Stimulated activated CD8-positive, alpha-beta memory T cell treated with anti-CD3 and anti-CD28 coated beads, Interleukin-15, amount 100 ng/mL, for 1 hour (primary cell): ENCODE measurements around the gene DLK1.

Experiments used
- DNase-seq: peaks from one replicate; pipeline ENCODE4 v3.0.0-alpha.2; 2020; ENCODE audit warnings: low read depth

DLK1 gene

DNA sequence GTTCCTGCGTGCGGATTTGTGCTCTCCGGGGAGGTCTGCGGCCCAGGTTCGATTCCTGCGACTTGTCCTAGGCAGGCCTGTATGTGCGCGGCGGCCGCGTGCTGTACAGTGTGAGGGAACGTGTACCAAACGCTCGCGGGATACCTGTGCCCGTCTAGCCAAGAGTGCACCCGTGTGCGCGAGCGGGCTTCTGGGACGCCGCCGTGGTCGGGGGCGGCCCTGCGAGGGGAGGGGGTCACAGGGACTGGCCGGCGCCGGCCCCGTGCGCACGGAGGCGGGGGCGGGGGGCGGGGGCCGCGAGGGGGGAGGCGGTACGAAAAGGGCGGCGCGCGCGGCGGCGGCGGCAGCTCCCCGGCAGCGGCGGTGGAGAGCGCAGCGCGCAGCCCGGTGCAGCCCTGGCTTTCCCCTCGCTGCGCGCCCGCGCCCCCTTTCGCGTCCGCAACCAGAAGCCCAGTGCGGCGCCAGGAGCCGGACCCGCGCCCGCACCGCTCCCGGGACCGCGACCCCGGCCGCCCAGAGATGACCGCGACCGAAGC lies at the start of gene DLK1:
Gene DLK1, plus strand, starts transcription at position 343 of the 536 bp plus-strand sequence. Its CDS starts 177 bp downstream, at position 520.
- DNase-seq, result no peak

DNA sequence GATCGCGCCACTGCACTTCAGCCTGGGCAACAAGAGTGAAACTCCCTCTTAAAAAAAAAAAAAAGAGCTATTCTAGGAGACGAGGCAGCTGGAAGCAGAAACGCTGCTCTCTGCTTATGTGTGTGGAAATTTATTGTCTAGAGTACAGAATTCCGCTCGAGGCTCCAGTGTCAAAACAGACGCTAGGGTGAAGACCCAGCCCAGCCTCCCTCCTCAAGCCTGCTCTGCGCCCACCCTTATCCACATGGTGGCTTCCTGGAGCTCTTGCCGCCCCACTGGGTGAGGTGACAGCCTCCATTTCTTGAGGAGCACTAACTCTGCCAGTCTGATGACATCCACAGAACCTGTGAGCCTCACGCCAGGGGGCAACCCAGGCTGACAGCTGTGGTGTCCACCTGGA lies 49.5 kb upstream of the DLK1 start:
- no peak for DNase-seq

DNA sequence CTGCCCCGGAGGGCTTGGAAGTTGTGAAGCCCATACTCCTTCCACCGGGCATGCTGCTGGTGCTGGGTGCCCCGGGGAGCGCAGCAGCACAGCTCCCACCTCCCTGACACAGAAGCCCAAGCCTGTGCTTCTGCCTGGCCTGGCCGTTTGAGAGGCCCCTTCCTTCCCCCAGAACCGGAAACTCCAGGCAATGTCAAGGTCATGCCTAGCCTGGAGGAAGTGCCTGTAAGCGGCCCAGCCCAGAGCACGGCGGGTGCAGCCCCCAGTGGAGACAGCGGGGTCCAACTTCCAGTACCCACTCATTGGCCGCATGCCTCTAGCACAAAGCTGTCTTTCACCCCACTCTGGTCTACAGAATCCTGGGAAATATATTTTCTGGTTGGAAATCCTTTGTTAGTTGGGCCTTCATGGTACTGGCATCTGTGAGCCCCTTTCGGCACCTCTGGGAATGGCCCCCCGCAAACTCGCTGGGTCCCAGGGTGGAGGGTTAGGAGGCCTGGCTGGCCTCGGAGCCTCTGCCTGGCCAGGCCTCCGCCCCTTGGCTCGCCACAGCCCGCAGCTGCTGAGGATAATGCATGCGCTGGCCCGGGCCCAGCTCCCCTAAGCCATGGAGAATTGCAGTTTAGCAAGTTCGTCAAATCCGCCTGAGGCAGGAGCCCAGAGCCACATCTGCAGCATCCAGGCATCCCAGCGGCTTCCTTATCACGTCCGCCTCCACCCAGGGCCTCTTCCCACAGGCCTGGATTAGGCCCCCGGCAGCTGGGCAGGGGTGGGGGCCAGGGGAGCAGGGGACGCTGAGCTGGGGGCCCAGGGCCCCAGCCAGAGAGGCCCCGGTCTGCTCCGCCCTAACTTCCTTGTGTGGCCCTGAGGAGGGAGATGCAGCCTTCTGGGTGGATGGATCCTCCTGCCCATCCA lies 48.9 kb upstream of the DLK1 start:
- DNase-seq, result no peak

DNA sequence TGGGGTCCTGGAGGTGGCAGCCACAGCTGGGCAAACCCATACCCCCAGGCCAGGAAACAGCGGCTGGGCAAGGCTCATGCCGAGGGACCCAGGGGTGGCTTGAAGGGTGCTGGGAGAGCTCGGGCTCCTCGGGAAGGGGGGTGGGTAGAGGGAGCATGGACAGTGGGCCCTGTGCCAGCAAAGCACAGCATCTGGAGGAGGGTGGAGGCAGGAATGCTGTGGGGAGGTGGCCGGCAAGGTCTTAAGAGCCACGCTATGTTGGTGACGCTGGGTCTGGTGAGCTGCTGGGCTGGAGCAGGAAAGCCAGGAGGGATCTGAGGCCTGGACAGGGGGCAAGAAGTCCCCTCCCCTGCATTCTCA lies 48.2 kb upstream of the DLK1 start:
- DNase-seq, result no peak

DNA sequence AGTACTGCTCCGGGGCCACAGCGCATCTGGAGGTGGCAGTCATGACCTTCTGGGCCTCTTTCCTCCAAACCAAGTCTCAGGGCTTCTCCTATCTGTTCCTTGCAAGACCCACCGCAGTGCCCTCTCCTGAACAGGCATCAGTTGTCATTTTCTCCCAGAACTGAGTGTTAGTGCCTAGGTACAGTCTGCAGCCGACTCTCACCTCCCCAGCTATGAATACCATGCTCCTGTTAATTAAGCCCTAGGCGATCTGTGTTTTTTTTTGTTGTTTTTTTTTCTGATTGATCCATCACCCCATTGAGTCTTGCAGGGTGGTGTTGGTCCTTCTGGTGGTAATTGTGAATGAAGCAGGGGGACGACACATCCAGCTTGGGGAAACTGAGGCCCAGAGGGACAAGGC lies 47.5 kb upstream of the DLK1 start:
- DNase-seq, result no peak

DNA sequence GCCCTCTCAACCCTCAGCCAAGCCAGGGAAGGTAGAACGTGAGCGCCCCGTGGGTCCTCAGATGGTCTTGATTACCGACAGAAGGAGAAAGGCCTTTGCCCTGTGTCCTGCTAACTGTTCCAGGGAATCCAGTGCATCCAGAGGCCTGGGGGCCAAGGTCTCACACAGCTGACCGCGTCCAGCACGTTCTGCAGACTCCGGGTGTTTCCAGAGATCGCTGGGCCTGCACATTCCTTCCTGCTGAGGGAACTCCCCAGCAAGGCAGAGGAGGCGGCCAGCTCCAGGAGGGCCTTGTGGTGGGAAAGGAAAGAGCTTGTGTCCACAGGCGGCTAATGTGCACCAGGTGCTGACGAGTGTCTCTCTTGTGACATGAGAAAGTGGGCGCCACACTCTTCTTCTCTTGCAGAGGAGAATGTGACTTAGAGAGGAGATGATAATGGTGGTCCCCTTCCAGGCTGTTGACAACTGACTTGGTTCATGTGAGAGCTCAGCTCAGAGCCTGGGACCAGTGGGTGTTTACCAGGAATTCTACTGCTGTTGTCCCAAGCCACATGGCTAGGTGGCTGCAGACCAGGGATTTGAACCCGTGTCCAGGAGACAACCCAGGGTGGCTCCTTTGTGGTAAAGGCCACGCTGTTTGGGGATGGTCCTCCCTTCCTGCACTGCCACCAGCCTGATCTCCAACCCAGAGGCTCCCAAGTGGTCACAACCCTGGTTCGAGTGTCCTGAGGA lies 46.8 kb upstream of the DLK1 start:
- DNase-seq, result no peak

DNA sequence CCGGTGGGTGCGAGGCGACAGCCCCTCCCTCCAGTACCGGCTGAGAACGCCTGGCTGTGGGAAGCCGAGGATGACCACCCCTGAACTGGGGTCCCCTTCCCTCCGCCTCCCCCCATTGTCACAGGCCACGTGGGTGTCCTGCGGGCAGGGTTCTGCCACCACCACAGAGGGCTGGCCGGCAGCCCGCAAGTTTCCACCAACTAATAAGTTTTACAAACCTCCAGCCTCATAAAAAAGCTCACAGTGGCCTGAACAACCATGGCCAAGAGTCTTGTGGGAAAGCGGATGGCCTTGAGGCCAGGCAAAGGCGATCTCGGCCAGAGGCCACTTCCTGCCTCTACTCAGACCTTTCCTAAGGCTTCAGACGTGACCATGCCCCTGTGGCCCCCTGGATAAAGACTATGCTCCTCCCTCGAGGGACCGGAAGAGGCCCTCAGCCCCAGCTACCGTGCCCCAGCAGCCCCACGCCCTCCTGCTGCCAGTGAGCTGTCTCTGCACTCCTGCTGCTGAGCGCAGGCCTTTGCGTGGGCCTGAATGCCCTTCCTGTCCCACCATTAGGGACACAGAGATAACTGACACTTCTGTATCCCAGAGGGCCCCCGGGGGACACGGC lies 46.1 kb upstream of the DLK1 start:
- no peak for DNase-seq

DNA sequence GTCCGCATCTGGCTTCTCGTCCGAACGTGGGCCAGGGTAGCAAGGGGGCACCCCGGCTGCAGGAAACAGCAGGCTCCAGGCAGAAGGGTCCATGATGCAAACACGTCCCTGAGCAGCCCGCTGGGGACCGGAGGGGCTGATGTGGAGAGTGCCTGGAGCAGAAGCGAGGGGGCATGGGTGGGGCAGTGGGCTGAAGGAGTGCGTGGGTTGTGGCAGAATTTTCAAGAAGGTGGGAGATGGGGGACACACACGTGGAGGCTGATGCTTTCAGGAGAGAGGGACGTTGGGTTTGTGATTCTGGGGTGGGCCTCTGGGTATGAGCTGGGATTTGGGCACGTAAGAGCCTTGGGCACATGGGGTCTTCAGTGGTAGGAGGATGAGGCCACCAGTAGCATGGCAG lies 45.6 kb upstream of the DLK1 start:
- no peak for DNase-seq

DNA sequence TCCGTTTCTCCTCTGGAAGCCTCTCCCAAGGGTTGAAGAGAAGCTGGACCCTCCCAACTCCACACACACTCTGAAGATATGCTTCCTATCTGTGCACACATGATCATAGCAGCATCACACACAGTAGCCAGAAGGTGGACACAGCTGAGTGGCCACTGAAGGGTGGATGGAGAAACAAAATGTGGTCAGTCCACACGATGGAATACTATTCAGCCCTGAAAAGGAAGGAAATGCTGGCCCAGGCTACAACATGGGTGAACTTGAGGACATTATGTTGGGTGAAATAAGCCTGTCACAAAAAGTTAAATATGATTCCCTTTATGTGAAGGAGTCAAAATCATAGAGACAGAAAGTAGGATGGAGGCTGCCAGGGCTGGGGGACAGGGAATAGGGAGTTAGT lies 43.9 kb upstream of the DLK1 start:
- no peak for DNase-seq

DNA sequence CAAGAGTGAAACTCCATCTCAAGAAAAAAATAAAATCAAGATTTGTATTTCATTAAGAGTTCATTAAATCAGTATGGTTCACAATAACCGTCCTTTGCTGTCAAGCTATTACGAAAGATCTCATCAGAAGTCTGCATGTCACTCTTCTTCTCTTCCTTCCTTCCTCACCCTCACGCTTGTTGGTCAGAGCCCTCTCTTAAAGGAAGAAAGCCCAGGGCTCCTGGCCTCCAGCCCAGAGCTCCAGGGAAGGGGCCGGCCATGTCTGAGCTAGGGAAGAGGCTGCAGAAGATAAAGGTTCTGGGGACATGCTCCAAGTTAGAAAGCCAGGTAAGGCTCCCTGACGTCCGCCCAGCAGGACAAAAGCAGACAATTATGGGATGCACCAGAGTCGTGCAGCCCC lies 43.1 kb upstream of the DLK1 start:
- DNase-seq, result no peak

DNA sequence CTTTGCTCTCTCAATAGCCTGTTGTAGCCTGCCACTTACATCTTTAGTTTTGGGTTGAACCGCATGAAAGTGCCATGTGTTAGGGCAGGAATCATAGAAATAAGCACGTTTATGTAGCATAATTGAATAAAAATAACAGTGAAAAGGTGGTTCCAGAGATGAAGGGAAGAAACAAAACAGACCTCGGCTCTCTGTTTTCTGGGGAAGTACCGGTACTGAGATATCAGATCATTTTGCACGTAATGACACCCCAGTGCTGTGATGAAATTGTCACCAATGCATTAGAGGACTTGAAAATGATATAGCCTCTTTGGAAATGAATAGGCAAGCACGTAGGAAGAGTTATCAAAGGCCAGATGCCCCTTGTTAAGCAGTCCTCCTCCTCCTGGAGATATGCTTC lies 42.5 kb upstream of the DLK1 start:
- DNase-seq, result no peak

DNA sequence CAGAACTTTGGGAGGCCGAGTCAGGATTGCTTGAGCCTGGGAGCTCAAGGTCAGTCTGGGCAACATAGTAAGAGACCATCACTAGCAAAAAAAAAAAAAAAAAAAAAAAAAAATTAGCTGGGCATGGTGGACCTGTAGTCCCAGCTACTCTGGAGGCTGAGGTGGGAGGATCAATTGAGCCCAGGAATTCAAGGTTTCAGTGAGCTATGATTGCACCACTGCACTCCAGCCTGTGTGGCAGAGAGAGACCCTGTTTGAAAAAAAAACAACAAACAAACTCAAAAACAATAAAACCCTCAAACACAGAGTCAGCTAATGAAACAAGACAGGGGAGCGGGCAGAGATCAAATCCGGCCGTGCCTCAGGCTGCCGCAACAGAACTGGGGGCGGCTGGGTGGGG lies 41.7 kb upstream of the DLK1 start:
- DNase-seq, result no peak

DNA sequence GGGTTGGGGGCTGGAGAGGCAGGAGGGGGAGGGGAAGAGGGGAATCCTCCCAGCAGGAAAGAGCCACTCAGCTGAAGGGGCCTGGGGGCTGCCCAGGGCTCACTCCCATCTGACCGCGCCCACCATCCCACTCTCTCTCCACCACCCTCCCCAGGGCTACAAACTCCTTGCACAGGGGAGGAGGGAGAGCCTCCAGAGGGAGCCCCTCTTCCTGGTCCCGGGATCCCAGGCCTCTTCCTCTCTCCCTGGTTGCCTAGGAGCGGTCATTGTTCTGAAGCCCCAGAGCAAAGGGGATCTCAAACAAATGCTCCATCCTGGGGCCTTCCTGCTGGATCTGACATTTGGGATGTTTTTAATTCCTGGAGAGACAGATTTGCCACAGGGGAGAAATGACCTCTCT lies 39.8 kb upstream of the DLK1 start:
- no peak for DNase-seq

DNA sequence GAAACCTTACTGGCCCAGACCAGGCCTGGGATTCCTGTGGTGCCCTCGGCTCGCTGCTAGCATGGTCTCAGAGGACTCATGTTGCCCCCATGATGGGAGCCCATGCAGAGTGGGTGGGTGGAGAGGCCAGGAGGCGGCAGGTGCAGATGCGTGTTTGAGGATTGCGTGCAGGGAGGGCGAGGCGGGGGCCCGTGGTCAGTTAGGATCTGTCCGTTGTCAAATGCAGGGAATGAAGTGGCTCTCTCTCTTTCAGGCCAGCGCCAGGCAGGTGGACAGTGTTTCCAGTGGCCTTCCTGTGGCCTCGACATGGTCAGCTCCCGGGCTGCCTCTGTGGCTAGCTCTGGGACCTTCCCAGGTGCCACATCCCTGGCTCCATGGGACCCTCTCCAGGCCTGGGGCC lies 39.3 kb upstream of the DLK1 start:
- DNase-seq, result no peak

DNA sequence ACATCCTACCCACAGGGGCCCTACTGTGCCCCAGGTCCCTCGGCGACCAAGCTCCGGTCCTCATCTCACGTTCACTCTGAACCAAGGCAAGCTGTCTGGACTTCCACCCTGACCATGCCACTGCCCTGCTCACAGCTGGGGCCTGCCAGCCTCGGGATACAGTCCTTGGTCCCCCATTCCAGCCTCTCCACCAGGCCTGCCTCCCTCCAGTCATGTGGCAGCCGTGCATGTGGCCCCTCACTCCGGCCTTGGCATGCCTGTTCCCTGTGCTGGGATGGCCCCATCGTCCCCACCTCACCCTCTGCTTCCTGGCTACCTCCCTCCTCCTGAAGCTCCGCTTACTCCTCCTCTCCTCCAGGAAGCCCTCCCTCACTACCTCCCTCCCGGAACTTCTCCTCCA lies 38.6 kb upstream of the DLK1 start:
- no peak for DNase-seq

DNA sequence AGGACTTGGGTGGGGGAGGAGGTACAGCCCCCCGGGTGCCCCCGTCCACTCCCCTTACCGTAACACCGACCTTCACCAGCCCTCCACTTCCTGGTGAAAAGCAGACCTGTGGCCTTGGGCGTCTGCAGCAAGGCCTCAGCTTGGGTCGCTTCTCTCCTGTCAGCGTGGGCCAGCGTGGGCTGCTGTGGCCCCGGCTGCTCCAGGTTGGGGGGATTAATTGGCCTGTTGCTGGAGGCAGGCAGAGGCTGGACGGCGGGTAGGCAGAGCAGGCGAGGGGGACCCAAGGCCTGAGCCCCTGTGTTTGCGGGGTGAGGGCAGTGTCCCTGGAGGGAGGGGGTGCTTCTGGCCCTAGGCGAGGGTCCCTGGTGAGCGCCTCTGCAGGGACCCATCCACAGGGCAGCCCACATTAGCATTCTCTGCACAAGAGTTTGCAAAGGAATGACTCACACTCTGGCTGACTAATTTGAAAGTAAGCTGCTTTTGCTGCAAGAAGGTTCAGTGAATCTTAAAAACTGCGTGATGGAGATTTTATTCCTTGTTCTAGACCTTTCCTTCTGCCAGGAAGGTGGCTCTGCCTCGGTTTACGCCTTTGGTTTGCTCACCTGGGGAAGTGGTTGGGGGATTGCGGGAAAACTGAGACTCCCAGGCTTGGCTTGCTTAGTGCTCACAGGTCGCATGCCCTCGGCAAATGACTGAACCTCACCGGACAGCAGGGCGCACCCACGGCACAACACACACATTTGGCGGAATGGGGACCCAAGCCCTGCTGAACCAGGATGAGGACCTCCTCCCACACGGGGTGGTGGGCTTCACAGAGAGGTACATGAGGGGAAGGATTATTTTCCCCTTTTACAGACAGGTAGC lies 37.9 kb upstream of the DLK1 start:
- DNase-seq, result no peak

DNA sequence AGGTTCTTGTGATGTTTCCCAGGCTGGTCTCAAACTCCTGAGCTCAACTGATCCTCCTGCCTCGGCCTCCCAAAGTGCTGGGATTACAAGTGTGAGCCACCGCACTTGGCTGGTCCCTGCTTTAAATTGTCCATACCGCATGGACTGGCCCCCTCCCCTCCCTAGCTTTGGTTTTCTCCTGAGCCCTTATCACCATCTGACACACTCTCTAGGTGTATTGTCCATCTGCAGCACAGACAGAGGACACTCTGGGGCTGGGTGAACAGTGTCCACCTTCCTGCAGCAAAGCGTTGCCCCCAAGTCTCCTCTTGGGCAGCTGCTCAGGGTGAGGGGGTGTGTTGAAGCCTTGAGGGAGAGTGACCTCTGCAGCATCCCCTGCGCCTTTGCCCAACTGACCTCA lies 36.0 kb upstream of the DLK1 start:
- DNase-seq, result no peak

DNA sequence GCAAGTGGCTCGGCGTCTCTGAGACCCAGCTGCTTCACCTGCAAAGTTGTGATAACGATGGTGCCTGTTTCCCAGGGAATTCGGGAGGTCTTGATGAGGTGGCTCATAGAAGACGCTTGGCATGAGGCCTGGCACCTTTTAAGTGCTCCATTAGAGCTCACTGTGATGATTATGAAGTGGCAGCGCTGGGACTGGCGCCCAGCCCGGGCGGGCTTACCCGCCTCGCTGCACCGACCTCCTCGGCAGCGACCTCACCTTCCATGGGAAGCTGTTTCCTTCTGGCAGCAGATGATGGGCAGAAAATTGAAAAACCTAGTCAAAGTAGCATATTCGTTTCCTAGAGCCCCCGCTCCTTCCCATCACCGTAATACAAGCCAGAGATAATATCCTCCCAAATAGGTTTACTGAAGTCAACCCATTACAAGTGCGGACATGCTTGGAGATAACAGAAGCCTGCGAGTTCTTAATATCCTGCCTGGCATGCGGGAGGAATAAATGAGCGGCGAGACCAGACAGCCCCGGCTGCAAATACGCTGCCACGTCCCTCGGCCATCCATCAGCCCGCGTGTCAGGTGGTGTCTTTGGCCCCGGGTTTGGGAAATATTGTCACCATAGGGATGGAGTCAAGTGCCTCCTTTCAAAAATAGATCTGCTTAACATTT lies 35.2 kb upstream of the DLK1 start:
- no peak for DNase-seq

DNA sequence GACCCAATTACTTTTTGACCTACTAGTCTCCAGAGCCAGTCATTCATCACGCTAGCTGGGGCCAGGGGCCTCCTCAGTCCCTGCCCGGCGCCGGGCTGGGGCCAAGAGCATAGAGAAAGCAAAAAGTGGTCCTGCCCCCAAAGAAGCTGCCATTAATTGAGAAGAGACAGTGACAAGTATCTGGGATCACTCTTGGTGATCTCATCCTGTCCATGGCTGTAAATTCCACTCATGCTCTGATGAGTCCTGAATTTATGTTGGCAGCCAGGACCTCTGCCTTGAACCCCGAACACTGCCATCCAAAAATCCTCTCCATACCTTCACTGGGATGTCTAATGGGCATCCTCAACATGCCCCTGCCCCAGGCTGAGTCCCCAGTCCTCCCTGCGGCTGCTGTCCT lies 34.4 kb upstream of the DLK1 start:
- DNase-seq, result no peak

DNA sequence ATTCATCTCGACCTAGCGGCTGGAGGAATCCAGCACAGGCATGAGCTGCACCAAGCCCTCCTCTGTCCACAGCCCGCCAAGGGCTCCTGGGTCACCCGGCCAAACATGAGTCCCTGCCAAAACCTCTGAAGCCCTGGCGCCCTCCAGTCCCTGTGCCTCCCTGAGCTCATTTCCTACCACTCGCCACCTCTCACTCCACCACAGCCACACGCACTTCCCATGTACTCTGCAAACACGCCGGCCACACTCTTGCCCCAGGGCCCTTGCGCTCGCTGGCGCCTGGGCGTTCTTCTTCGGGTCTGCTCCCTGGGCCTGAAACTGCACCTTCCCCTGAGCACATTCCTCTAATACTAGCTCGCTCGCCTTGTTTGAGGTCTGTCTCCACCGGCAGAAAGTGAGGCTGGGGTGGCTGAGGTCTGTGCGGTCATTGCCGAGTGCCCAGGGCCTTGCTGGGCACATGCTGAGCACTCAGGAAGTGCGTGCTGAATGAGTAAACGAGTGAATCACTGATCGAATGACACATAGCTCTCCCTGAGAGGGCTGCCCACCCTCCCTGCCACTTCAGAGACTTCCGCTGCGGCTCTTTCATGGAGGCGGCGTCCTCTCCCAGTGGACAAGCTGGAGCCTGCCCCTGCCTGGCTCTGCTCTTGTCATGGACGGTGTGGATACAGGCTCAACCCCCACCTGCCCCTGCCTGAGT lies 33.7 kb upstream of the DLK1 start:
- DNase-seq, result no peak
